RWPE2 (cell line): ENCODE data around the gene KLHL14.

ENCODE experiments used
- ATAC-seq: fragments of 200-7000 bp; cut with Tn5 transposase; 3 replicates; pipeline ENCODE4 v1.9.1; 2021; ENCODE audit warnings: low read depth
- DNase-seq: peaks from one replicate; pipeline ENCODE4 v3.0.0-alpha.2; 2020; ENCODE audit warnings: low spot score
- H3K27ac ChIP-seq: fragments of 450-650 bp; 2 replicates; pipeline ENCODE4 v1.5.1; 2017; ENCODE audit warnings: mild to moderate bottlenecking; ENCODE audit not compliant: poor library complexity, severe bottlenecking
- H3K27me3 ChIP-seq: fragments of 250-450 bp; sonication (Bioruptor Pico); 2 replicates; pipeline ENCODE4 v1.5.1; 2021; ENCODE audit warnings: mild to moderate bottlenecking, moderate library complexity; ENCODE audit not compliant: insufficient read depth, poor library complexity, severe bottlenecking
- H3K36me3 ChIP-seq: fragments of 250-450 bp; sonication (Bioruptor Pico); 2 replicates; pipeline ENCODE4 v1.5.1; 2020; ENCODE audit warnings: low read depth, mild to moderate bottlenecking, moderate library complexity
- H3K4me1 ChIP-seq: fragments of 250-450 bp; sonication (Bioruptor Pico); 2 replicates; pipeline ENCODE4 v1.5.1; 2021; ENCODE audit warnings: mild to moderate bottlenecking, moderate library complexity; ENCODE audit not compliant: insufficient read depth, poor library complexity, severe bottlenecking
- H3K4me3 ChIP-seq: fragments of 250-450 bp; sonication (Bioruptor Pico); 2 replicates; pipeline ENCODE4 v1.5.1; 2021; ENCODE audit warnings: mild to moderate bottlenecking, moderate library complexity; ENCODE audit not compliant: severe bottlenecking
- H3K9me3 ChIP-seq: fragments of 250-450 bp; sonication (Bioruptor Pico); 2 replicates; pipeline ENCODE4 v1.5.1; 2021; ENCODE audit warnings: mild to moderate bottlenecking, moderate library complexity; ENCODE audit not compliant: severe bottlenecking
- TF ChIP-seq, protein P1 (sequence below): fragments of 450-650 bp; IDR thresholded peaks from one replicate; pipeline ENCODE4 v1.5.1; 2017; ENCODE audit warnings: mild to moderate bottlenecking, moderate library complexity; ENCODE audit not compliant: poor library complexity, severe bottlenecking

KLHL14 gene

GRCh38 chr18:32712860-32713259, 60.0 kb downstream of the KLHL14 start:
- H3K27ac ChIP-seq: no peak overlapping the region
- H3K9me3 ChIP-seq: no peaks in the 10 kb centered on the region
- no peaks in the 10 kb centered on the region for H3K27me3 ChIP-seq
- H3K4me3 ChIP-seq: no peak overlapping the region
- TF ChIP-seq, protein P1, sequence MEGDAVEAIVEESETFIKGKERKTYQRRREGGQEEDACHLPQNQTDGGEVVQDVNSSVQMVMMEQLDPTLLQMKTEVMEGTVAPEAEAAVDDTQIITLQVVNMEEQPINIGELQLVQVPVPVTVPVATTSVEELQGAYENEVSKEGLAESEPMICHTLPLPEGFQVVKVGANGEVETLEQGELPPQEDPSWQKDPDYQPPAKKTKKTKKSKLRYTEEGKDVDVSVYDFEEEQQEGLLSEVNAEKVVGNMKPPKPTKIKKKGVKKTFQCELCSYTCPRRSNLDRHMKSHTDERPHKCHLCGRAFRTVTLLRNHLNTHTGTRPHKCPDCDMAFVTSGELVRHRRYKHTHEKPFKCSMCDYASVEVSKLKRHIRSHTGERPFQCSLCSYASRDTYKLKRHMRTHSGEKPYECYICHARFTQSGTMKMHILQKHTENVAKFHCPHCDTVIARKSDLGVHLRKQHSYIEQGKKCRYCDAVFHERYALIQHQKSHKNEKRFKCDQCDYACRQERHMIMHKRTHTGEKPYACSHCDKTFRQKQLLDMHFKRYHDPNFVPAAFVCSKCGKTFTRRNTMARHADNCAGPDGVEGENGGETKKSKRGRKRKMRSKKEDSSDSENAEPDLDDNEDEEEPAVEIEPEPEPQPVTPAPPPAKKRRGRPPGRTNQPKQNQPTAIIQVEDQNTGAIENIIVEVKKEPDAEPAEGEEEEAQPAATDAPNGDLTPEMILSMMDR: no peak
- H3K36me3 ChIP-seq: no peaks in the 10 kb centered on the region
- DNase-seq: no peak
- H3K4me1 ChIP-seq: no peaks in the 10 kb centered on the region
- ATAC-seq: no peak

GRCh38 chr18:32711862-32712261, 61.0 kb downstream of the KLHL14 start:
- Histone ChIP-seq H3K36me3 (no peaks in the 10 kb centered on the region), H3K27me3 (no peaks in the 10 kb centered on the region), H3K4me1 (no peaks in the 10 kb centered on the region), H3K4me3 (no peak overlapping the region), H3K27ac (no peak overlapping the region), H3K9me3 (no peaks in the 10 kb centered on the region)
- DNase-seq (no peak), ATAC-seq (no peak)
- TF ChIP-seq, protein P1: no peak

- DNase-seq: no peak
- ATAC-seq: no peak
- TF ChIP-seq, protein P1: no peak
- no peaks in the 10 kb centered on the region for H3K36me3 ChIP-seq
- no peak overlapping the region for H3K4me3 ChIP-seq
- H3K27me3 ChIP-seq: no peaks in the 10 kb centered on the region
- H3K27ac ChIP-seq: no peak overlapping the region
- H3K4me1 ChIP-seq: no peaks in the 10 kb centered on the region
- no peaks in the 10 kb centered on the region for H3K9me3 ChIP-seq
Observed at GRCh38 chr18:32707586-32707985, 65.2 kb downstream of the KLHL14 start.

- no peaks in the 10 kb centered on the region for H3K9me3 ChIP-seq
- H3K4me1 ChIP-seq: no peaks in the 10 kb centered on the region
- TF ChIP-seq, protein P1: no peak
- no peaks in the 10 kb centered on the region for H3K27me3 ChIP-seq
- H3K4me3 ChIP-seq: no peak overlapping the region
- ATAC-seq: no peak
- no peak overlapping the region for H3K27ac ChIP-seq
- no peak for DNase-seq
- H3K36me3 ChIP-seq: no peaks in the 10 kb centered on the region
Observed at GRCh38 chr18:32707147-32707546, 65.7 kb downstream of the KLHL14 start.

DNA sequence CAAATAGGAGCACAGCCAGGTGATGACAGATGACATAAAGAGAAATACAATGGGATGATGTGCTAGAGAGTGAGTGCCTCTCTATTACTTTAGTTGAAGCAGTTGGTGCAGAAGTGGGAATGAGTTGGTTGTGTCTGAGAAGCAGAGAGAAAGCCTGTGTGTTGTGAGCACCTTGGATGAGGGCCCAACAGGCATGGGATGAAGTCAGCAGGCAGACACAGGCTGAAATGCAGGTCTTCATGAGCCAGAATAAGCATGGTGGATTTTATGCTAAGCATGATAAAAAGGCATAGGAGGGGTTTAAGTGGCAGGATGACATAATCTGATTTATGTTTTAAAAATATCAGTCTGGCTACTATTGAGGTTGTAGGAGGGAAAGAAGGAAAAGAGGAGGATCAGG, 71.5 kb downstream of the KLHL14 start:
- H3K4me1 ChIP-seq: no peaks in the 10 kb centered on the region
- H3K9me3 ChIP-seq: no peaks in the 10 kb centered on the region
- TF ChIP-seq, protein P1: no peak
- DNase-seq (no peak), ATAC-seq (no peak)
- no peak overlapping the region for H3K27ac ChIP-seq
- no peaks in the 10 kb centered on the region for H3K27me3 ChIP-seq
- H3K4me3 ChIP-seq: no peak overlapping the region
- no peaks in the 10 kb centered on the region for H3K36me3 ChIP-seq
